T-helper 2 cell treated with Interferon-gamma antibody and Interleukin-4, amounts not matched to agents 5 μg/mL and 100 μg/mL, for 36 hours (primary cell): ENCODE data around the gene IGFBP5.

Experiments used
- DNase-seq: peaks from one replicate; pipeline ENCODE4 v3.0.0; 2021; ENCODE audit warnings: low spot score
- H3K27ac Mint-ChIP-seq: one replicate; pipeline ENCODE4 v1.8.0; 2021; ENCODE audit warnings: mild to moderate bottlenecking, mixed read lengths
- H3K27me3 Mint-ChIP-seq: one replicate; pipeline ENCODE4 v1.8.0; 2021; ENCODE audit warnings: low read depth, mixed read lengths
- H3K36me3 Mint-ChIP-seq: one replicate; pipeline ENCODE4 v1.8.0; 2021; ENCODE audit warnings: low read depth, mixed read lengths
- H3K4me1 Mint-ChIP-seq: one replicate; pipeline ENCODE4 v1.8.0; 2021; ENCODE audit warnings: low read depth, mixed read lengths
- H3K4me3 Mint-ChIP-seq: one replicate; pipeline ENCODE4 v1.8.0; 2022; ENCODE audit warnings: mild to moderate bottlenecking, moderate library complexity, mixed read lengths
- H3K9me3 Mint-ChIP-seq: one replicate; pipeline ENCODE4 v1.8.0; 2021; ENCODE audit warnings: mixed read lengths

The IGFBP5 gene

DNA sequence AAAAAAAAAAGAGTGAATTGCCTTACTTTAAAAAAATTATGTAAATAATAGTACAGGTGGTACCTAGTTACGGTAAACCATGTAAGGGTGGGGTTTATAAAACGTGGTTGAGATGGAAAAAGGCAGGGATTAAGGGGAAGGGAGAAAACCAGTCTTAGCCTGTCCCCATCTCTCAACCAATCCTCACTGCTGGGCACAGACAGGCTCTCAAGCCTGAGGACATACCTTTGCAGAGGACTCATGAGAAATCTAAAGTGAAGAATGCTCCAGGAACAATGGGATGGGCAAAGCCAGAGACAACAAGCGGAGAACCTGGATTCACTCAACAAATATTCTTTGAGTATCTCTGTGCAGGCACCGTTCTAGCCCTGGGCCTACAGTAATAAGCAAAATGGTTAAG lies 65.6 kb downstream of the IGFBP5 start:
- Mint-ChIP-seq H3K4me1 (peaks cover 14% of the 10 kb centered on the region), H3K9me3 (no peaks in the 10 kb centered on the region), H3K4me3 (no peak overlapping the region), H3K27ac (no peak overlapping the region), H3K27me3 (peaks cover 62% of the 10 kb centered on the region), H3K36me3 (peaks cover 3% of the 10 kb centered on the region)
- DNase-seq = no peak

DNA sequence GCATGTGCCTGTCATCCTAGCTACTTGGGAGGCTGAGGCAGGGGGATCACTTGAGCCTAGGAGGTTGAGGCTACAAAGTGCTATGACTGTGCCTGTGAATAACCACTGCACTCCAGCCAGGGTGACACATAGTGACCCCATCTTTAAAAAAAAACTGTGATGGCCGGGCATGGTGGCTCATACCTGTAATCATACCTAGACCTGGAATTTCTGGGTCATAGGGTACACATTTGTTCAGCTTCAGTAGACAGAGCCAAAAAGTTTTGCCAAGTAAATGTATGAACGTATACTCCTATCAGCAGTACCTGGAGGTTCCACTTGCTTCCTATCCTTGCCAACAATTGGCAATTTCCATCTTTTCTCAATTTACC lies 68.5 kb downstream of the IGFBP5 start:
- Mint-ChIP-seq H3K4me3 (no peak overlapping the region), H3K27me3 (peaks cover 39% of the 10 kb centered on the region), H3K4me1 (no peaks in the 10 kb centered on the region), H3K27ac (no peak overlapping the region), H3K9me3 (no peaks in the 10 kb centered on the region), H3K36me3 (no peaks in the 10 kb centered on the region)
- DNase-seq = no peak

DNA sequence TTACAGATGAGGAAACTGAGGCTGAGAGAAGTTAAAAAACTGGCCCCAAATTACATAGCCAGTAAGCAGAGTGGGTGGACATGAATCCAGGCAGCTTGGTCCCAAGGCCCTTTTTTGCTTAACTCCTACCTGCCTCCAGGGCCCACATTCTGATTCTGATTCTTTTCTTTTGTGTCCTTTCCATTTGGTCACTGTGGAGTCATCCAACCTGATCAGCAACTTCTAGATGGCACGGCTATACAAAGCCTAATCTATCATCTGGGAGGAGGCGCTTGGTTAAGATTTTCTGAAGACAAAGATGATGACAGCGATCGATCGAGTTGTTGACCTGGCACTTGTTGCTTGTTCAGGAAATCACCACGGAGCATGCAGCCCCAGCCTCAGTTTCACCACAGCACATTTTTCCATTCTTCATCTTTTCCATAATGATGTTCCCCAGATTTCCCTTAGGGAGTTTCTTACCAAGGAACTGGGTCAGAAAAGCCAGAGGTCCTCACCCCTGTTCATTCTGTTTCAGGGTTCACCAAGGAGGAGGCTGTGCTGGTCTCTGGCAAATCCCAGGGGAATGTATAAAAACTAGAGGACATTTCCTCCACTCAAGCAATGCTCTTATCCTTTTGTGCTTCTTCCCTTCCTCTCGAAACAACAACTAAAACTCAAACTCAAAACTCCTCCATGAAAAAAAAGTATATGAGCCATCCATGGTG lies 69.0 kb downstream of the IGFBP5 start:
- Mint-ChIP-seq H3K36me3 (no peaks in the 10 kb centered on the region), H3K27me3 (peaks cover 34% of the 10 kb centered on the region), H3K4me3 (no peak overlapping the region), H3K9me3 (no peaks in the 10 kb centered on the region), H3K27ac (no peak overlapping the region), H3K4me1 (no peaks in the 10 kb centered on the region)
- no peak for DNase-seq

DNA sequence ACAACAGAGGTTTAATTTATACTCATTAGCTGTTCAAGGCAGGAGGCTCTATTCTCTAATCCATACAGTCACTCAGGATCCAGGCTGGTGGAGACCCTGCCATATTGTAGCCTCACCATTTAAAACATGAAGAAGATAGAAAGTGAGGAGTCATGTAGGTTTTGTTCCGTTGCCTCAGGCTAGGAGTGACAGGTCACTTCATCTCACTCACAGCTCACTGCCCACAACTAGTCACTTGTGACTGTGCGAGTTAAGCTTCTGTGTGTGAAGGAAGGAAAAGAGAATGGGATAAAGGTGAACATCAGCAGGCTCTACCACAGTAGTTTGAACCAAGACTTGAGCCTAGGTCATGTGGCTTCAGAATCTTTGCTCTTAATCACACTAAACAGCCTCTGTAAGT lies 71.1 kb downstream of the IGFBP5 start:
- H3K27me3 Mint-ChIP-seq = peaks cover 17% of the 10 kb centered on the region
- no peak for DNase-seq
- H3K9me3 Mint-ChIP-seq = no peaks in the 10 kb centered on the region
- H3K27ac Mint-ChIP-seq = no peak overlapping the region
- no peaks in the 10 kb centered on the region for H3K36me3 Mint-ChIP-seq
- peaks cover 7% of the 10 kb centered on the region for H3K4me1 Mint-ChIP-seq
- no peak overlapping the region for H3K4me3 Mint-ChIP-seq

DNA sequence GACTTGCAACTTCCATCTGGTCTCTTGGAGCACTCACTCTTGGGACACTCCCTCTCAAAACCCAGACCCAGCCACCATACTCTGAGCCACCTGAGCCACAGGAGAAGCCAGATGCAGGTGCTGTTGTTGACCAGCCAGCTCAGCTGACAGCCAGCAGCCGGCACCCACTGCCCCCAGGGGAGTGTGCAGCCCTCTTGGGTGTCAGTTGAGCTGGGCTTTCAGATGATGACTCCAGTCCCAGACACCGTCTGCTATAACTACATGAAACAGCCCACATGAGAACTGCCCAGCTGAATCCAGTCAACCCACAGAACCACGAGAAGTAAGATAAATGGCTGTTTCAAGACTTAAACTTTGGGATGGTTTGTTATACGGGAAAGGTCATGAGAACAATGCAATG lies 72.8 kb downstream of the IGFBP5 start:
- Mint-ChIP-seq H3K27ac (no peak overlapping the region), H3K36me3 (no peaks in the 10 kb centered on the region), H3K27me3 (peaks cover 13% of the 10 kb centered on the region), H3K4me3 (no peak overlapping the region), H3K4me1 (peaks cover 13% of the 10 kb centered on the region), H3K9me3 (no peaks in the 10 kb centered on the region)
- DNase-seq = no peak
